Measurements from ENCODE around the gene NUP37.
"Not testable (repeated sequence)": the region's sequence is repeated elsewhere in the genome, so short reads cannot be mapped to it uniquely, and the experiment has no call there.

Gene NUP37

GRCh38 chr12:102093319-102093718 lies 26.6 kb downstream of the NUP37 start:
- FAIRE-seq: no peak
- DNase-seq (ENCODE audit: low spot score): no peak

- not testable (repeated sequence) for DNase-seq (ENCODE audit: low spot score); FAIRE-seq
Measured at GRCh38 chr12:102089228-102089835, 30.6 kb downstream of the NUP37 start.

DNA sequence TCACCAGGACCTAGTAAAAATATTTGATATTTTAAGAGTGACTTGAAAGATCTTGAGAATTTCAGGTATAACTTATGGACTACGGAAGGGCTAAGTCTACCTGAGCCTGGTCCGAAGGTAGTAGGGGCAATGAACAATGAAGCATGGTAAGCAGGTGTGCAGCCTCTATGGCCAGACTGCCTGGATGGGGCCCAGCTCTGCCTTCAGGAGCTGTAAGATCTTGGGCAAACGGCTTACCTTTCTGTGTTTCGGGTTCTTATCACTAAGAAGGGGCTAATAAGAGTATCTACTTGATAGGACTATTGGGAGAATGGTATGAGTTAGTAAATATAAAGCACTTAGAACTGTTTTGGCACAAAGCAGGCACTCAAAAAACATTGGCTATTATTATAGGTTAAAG lies 39.1 kb downstream of the NUP37 start:
- DNase-seq (ENCODE audit: low spot score) (no peak), FAIRE-seq (no peak)

DNA sequence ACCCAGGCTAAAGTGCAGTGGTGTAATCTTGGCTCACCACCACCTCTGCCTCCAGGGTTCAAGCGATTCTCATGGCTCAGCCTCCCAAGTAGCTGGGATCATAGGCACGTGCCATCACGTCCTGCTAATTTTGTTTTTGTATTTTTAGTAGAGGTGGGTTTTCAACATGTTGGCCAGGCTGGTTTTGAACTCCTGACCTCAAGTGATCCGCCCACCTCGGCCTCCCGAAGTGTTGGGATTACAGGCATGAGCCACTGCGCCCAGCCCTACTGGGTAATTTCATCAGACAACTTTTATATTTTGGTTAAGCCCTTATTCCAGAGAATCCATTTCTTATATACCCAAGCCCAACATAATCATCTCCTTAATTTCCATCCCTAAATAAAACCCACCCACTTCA lies 47.8 kb downstream of the NUP37 start:
- DNase-seq (ENCODE audit: low spot score); FAIRE-seq: not testable (repeated sequence)

DNA sequence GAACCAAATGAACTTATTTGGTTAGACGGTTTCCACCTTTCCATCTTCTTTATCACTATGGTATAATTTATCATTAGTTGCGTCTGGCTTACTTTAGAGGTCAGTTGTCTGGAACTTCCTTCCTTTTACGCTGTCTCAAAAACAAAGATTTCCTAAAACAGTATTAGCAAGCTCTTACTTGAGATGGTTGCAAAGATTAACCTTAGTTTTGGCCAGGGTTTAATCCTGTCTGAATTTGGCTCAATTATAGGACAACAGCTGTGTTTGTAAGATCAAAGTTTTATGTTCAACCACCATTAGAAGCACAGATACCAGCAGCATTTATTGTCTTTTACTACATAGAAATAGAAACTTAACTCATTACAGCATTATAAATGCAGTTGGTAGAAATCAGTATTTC lies 50.2 kb downstream of the NUP37 start:
- DNase-seq (ENCODE audit: low spot score): no peak
- FAIRE-seq: no peak

GRCh38 chr12:102067574-102068258 lies 52.2 kb downstream of the NUP37 start:
- DNase-seq (ENCODE audit: low spot score) (no peak), FAIRE-seq (no peak)

GRCh38 chr12:102064476-102064875 lies 55.4 kb downstream of the NUP37 start:
- no peak for FAIRE-seq

GRCh38 chr12:102063069-102063468 lies 56.8 kb downstream of the NUP37 start:
- DNase-seq (ENCODE audit: low spot score): no peak
- no peak for FAIRE-seq

More at GRCh38 chr12:102064476-102064875, 55.4 kb downstream of the NUP37 start:
- no peak for DNase-seq (ENCODE audit: low spot score)

DNA sequence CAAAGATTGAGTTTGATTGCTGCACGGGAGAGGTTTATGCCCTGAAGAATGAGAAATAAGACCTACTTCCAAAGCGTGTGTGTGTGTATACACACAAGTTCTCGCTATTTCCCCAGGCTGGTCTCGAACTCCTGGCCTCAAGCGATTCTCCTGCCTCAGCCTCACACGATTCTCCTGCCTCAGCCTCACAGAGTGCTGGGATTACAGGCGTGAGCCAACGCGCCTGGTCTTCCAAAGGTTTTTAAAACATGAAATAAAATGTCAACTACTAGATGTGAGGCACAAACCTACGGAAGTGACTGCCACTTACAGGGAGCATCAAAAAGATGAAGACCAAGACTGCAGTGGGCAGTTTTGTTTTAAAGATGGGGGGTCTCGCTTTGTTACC lies 57.5 kb downstream of the NUP37 start:
- DNase-seq (ENCODE audit: low spot score) (no peak), FAIRE-seq (no peak)

DNA sequence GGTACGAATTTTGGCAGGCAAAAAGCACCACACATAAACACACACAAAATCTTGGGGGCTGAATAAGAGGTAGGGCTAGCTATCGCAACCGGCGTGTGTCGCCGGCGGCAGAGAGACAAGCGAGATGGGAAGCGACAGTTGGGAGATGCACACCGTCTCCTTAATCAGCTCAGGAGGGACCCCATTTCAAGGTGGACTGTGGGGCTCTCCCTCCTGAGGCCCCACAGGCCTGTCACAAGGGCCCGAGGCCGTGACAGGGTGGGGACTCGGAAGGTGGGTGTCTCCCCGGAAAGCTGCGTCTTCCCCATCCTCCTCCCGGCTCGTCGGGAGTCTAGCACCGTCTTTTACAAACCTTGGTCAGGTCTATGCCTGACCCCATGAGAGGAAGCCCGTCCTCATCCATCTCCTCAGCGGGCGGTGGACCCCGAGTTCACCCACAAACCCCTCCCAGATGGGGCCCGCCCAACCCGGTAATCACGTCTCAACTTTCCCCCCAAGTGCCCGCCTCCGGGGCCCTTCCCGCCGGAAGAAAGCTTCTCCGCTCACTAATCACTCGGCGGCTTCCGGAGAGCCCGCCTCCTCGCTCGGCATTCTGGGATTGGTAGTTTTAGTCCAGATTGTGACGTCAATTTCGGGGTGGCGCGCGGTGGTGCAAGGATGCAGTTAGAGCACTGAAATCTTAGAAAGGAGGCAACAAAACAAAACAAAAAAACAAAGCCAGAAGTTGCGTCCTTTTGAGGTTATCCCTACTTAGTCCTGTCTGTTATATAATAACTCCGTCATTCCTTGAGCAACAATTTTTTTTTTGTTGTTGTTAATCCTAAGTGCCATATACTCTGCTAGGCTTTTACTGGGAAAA lies 58.1 kb downstream of the NUP37 start, which contains the start of gene WASHC3:
TSS of gene WASHC3 (minus strand) at position 432 of the 859 bp plus-strand sequence. CDS start at position 403, 29 bp downstream.
- FAIRE-seq: peak; percentile 78
- peak; percentile 69 for DNase-seq (ENCODE audit: low spot score)

GRCh38 chr12:102061096-102061559 lies 58.8 kb downstream of the NUP37 start:
- no peak for DNase-seq (ENCODE audit: low spot score)

DNA sequence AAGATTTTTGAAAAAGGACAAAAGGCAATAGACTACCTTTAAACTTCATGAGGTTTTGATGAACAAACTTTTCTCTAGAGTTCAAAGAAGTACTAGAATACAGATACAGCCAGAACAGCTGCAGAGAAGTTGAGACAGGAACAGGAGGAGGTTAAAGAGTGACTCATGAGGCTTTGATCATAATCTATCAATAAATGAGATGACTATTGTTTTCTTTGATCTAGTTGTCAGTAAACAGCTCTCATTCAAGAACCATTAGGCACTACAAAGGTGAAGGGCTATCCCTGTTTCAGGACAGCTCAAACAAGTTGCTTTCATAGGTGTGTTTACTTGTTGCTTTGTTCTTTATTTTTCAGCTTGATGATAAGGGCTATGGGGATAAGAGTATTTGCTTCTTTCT lies 60.6 kb downstream of the NUP37 start:
- DNase-seq (ENCODE audit: low spot score) (no peak), FAIRE-seq (no peak)

More at GRCh38 chr12:102061096-102061559, 58.8 kb downstream of the NUP37 start:
- FAIRE-seq: no peak

DNA sequence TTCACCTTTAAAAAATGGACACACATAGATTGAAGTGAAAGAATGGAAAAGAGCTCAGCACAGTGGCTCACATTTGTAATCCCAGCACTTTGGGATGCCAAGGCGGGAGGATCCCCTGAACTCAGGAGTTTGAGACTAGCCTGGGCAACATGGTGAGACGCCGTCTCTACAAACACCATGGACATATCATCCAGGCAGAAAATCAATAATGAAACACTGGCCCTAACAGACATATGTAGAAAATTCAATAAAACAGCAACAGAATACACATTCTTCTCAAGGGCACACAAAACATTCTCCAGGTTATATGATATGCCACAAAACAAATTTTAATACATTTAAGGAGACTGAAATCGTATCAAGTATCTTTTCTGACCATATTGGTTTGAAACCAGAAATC lies 65.6 kb downstream of the NUP37 start:
- DNase-seq (ENCODE audit: low spot score) (no peak), FAIRE-seq (no peak)

GRCh38 chr12:102053062-102053349 lies 66.9 kb downstream of the NUP37 start:
- no peak for DNase-seq (ENCODE audit: low spot score)
- no peak for FAIRE-seq

GRCh38 chr12:102052192-102053061 lies 67.5 kb downstream of the NUP37 start:
- FAIRE-seq: no peak
- no peak for DNase-seq (ENCODE audit: low spot score)

- DNase-seq (ENCODE audit: low spot score) (no peak), FAIRE-seq (no peak)
Measured at GRCh38 chr12:102051431-102051965, 68.4 kb downstream of the NUP37 start.

DNA sequence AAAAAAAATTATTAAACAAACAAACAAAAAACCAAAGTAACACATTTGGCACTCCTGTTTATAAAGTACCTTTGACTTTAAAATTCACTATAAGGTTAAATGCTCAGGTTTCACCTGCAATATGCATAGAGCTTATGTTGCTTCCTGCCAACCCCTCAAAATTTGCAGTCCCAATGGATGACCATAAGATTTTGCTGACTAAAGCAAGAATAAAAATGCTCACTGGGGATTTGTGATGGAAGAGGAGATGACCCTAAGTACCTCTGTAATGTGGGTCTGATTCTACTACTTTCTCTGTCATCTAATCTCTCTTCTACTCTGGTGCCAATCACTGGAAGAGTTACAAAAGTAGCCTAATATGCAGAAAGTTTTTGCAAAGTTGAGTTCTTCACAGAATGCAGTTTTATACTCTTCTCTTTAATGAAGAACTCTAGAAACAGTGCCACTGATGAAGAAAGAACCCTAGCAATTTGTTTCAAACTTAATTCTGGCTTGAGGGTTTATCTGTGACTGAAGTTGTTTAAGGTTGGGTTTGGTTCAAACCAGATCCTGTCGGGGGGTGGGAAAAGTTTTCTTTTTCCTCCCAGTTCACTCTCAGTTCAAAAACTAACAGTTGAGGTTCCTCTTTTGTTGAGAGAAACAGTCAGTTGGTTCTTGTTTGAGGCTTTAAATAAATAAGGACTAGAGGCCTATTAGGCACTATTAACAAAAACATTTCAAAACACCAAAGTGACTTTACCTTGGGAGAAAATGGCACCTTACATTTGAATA lies 69.1 kb downstream of the NUP37 start:
- FAIRE-seq: no peak
- DNase-seq (ENCODE audit: low spot score): no peak

DNA sequence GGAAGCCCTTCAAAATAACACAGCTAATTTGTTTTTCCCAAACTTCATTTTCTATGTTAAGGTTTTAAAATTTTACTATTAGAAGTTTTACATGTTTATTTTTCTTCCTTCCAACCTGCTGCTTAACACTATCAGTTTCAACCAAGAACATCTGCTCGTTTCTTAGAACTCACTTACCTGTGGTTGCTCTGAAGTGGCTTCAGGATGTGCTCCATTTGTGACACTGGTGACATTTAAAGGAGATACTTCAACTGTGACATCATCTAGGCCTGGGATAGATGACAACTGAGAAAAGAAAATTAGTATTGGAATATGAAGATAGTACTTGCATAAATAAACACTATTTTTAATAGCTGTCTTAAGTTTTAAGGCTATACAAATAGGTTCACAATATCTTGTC lies 76.0 kb downstream of the NUP37 start:
- FAIRE-seq (no peak), DNase-seq (ENCODE audit: low spot score) (no peak)

DNA sequence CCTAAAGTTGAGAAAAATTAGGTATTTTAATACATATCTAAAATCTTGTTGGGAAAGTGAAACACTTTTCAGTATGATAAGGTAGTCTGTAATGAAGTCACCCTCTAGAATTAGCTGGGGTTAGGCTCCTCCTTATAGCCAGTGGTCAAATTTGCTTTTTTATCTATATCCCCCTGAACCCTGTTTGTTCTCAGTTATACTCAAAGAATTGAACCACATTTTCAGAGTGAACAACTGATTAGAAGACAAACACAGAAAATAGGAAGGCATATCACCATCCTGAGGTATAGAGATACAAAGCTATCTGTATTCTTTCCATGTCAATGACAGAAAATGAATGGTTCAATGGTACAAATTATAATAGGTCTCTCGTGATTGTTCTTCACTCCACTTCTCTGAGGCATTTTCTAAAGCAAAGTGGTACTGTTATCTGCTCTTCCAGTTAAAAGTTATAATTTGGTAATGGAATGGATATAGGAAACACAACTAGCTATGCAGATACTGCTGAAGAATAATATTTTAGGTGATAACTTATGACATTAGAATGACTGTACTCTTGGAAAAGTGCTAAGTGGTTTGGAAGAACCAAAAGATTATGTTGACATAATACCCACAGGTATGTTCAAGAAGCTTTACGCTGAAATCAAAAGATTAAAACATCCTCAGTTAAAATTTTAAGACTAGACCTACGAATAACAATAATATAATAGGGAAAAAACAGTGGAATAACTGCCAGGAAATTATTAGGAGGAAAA lies 85.7 kb downstream of the NUP37 start:
- DNase-seq (ENCODE audit: low spot score) (no peak), FAIRE-seq (no peak)

Data from RCC 7860 (cell line).